GM19351 (cell line): Measurements from ENCODE around the gene CRIP2.

Source experiments
- ATAC-seq: cut with Tn5 transposase; IDR thresholded peaks from one replicate; pipeline ENCODE4 v1.9.1; 2021; ENCODE audit warnings: mild to moderate bottlenecking, moderate library complexity; ENCODE audit not compliant: unreplicated experiment

The CRIP2 gene, protein sequence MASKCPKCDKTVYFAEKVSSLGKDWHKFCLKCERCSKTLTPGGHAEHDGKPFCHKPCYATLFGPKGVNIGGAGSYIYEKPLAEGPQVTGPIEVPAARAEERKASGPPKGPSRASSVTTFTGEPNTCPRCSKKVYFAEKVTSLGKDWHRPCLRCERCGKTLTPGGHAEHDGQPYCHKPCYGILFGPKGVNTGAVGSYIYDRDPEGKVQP

DNA sequence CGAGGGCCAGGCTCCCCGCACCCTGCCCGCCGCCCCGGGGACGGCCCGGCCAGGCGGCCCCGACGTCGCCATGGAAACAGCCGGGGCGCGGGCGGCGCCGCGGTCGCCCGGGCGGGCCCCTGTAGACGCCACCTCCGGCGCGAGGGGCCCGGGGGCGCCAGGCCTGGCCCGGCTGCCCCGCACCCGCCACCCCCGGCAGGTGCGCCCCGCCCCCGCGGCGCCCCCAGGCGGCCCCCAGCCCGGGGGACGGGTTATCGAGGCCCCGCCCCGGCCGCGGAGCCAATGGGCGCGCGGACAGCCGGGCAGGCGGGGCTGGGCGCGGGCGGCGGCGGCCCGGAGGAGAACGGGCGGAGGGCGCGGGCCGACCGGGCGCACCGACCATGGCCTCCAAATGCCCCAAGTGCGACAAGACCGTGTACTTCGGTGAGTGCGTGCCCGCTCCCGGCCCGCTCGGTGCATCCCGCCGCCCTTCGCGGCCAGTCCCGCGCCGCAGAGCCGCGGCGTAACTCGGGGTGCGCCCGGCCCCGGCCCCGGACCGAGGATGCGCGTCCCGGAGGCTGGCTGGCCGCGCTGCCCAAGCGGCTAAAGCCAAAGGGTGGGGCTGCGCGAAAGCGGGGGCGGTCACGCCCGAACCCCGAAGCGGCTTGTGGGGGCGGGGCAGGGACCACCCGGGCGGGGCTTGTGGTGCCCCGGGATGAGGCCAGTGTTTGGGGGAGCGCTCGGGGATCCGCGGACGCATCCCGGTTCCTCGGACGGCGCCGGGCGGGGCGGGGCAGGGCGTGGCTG, at the start of gene CRIP2:
Gene CRIP2, plus strand, starts transcription at position 339 of the 786 bp plus-strand sequence. Its CDS starts 42 bp downstream, at position 381.
- no peak for ATAC-seq

DNA sequence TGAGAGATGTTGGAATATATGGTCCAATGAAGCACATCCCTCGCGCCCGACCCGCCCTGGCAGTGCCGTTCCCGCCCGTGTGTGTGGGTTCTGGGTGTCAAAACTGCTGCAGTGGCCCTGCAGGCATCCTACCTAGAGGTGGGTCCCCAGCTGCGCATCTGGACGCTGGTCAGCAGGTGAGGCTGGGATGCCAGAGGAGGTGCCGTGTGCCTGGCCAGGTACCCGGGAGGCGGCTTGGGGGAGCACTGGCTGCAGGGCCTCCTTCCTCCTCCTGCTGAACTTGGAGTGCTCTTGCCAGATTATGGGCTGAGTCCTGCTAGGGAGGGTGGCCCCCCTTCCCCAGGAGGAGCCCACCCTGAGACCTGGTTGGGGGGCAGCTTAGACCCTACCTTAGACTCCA, 49.8 kb upstream of the CRIP2 start:
- no peak for ATAC-seq

DNA sequence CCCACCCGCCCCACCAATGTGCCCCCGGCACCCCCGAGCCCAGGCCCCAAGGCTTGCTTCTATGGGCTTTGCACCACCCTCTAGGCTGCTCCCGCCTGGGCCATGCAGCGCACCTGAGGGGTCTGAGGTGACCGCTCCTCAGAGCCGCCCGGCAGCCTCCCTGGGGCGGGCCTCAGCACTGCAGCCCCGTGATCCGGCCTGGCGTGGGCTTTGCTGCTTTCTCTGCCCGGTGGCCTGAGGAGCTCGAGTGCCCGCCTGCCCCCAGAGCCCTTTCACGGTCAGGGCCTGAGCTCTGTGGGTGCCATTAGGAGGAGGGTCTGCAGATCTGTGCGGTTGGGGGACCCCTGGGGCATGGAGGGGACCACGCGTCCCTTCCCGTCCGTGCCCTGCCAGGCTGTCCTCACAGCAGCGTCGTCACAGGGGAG, 48.8 kb upstream of the CRIP2 start:
- no peak for ATAC-seq

DNA sequence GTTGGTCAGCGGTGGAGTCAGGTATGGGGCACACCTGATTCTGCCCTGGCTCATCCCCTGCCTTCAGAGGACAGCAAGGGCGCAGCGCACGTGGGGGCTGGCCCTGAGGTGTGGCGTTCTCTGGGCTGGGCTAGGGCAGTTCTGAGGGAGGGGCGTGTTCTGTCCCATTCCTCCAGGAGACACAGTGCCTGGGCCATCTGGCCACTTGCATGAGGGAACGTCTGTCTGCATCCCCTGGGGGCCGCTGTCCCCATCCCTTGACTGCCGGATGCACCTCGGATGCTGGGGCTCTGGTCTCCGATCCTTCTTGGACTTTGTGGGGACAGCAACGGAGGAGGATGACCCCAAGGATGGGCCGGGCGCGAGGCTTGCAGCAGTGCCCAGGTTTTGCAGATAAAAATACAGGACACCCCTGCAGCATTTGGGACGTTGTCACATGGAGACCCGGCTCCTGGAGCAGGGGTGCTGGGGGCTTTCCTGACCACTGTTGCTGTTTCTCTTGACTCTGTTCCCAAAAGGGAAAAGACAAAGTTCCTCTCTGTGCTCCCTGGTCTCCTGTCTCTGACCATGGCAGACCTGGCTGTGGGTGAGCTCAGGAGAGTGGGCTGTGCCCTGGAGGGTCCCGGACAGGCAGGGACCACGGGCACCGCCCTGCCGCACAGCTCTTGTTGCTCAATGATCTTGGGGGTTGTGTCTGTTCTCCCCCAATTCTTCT, 48.0 kb upstream of the CRIP2 start:
- no peak for ATAC-seq

DNA sequence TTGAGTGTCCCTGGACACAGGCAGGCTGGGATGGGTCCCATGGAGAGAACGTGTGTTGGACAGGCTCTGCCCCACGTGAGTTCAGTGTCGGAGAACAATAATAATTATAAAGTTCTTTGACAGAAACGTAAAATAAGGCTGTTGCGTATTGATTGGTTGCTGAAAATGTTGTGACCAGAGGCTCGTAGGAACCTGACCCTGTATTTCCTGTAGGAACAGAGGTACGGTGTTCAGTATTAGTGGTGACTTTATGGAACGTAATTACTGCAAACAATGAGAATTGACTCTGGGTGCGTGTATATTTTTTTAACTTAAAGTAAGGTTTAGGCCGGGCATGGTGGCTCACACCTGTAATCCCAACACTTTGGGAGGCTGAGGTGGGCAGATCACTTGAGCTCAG, 47.2 kb upstream of the CRIP2 start:
- ATAC-seq = no peak

DNA sequence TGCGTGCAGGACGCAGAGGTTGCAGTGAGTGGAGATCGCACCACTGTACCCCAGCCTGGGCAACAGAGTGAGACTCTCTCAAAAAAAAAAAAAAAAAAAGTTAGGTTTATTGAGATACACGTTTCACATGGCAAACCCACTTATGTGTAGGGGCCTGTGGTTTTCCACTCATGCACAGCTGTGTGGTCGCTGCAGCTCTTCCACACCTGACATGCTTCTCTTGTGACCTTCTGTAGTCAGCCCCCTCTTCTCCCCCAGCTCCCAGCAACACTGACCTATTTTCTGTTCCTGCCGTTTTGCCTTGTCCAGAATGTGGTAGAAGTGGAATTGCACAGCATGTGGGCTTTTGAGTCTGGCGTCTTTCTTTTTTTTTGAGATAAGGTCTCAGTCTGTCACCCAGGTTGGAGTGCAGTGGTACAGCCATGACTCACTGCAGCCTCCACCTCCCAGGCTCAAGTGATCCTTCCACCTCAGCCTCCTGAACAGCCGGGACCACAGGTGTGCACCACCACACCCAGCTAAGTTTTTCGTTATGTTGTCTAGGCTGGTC, 46.6 kb upstream of the CRIP2 start:
- no peak for ATAC-seq

DNA sequence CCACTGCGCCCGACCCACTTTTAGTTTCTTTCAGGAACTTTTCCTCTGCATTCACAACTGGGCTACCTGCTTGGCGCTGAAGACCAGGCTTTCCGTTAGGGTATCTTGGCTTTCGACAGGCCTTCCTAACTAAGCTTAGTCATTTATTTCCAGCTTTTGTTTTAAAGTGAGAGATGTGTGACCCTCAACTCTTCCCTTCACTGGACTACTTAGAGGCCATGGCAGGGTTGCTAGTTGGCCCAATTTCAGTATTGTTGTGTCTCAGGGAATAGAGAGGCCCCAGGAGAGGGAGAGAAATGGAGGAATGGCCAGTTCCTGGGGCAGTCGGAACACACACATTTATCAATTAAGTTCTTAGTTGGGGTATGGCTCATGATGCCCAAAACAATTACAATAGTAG, 44.6 kb upstream of the CRIP2 start:
- ATAC-seq = no peak

DNA sequence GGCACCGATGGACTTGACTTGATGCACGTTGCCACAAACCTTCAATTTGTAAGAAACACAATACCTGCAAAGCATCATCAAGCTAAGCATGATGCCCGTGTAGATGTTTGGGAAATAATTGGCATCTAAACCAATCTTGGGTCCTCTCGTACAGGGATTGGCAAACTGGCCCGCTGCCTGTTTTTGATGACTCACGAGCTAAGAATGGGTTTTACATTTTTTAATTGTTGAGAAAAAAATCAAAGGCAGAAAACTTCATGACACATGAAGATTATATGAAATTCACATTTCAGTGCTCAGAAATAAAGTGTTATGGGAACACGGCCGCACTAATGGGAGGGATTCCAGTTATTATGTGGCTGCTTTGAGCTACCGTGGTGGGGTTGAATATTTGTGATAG, 44.1 kb upstream of the CRIP2 start:
- no peak for ATAC-seq

DNA sequence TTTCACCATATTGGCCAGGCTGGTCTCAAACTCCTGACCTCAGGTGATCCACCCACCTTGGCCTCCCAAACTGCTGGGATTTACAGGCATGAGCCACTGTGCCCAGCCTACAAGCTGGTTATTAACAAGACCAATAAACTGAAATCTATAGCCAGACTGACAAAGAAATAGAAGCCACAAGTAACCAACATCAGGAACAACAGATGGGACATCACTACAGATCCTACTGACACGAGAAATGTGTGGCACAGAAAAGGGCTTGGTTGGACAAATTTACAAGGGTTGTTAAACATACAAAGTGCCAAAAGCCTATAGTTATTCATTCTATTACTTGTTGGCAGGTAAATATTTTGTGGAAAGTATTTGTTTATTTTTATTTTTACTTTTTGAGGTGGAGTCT, 43.4 kb upstream of the CRIP2 start:
- ATAC-seq = no peak

DNA sequence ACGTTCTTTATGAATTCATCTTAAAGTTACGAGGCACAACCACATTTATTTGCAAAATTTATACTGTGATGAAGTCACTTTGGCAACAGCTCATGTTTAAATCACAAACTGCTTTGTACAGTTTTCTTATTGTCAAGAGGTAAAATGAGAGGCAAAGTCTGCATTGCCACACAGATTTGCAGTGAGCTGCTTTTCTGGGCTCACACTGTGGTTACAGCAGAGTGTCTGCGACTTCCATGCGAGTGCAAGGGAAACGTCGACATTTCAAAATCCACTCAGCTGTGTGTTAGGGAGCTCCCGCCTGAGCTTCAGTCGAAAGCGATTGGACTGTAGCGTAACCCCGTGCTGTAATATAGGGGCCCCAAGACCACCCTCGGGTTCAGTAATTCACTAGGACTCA, 42.0 kb upstream of the CRIP2 start:
- ATAC-seq = no peak

DNA sequence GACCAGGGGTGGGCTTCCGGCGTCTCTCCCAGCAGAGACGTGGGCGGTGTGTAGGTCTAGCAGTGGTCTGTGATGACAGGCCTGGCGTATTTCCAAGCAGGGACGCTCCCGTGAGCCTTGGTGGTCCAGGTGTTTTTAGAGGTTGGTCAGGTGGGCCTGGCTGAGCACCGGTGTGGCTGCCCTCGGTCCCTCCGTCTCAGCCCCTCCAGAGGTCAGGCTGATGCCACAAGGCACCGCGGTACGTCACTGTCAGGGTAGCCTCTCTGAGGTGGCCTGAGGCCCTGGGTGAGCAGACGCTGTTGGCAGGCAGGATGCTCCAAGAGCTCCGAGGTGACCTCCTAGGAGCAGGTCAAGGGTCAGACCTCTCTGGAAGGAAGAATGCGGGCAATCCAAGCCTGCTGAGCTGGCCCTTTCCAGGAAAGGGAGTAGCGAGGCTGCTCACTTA, 41.4 kb upstream of the CRIP2 start:
- no peak for ATAC-seq

DNA sequence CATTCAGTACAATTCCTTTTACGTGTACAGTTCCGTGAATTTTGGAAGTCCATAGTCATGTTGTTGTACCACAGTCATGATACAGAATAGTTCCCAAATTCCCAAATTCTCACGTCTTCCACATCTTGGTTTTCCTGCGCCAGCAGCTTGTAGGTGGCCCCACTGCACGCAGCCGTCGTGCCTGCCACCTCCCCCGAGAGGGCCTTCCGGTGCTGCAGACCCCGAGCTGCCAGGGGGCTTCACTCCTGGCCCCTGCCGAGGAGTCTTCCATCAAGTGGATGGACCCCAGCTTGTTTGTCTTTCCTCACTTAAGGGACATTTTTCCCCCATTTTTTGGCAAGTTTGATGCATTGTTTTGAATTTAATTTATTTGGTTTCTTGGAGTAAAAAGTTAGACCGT, 38.2 kb upstream of the CRIP2 start:
- no peak for ATAC-seq

DNA sequence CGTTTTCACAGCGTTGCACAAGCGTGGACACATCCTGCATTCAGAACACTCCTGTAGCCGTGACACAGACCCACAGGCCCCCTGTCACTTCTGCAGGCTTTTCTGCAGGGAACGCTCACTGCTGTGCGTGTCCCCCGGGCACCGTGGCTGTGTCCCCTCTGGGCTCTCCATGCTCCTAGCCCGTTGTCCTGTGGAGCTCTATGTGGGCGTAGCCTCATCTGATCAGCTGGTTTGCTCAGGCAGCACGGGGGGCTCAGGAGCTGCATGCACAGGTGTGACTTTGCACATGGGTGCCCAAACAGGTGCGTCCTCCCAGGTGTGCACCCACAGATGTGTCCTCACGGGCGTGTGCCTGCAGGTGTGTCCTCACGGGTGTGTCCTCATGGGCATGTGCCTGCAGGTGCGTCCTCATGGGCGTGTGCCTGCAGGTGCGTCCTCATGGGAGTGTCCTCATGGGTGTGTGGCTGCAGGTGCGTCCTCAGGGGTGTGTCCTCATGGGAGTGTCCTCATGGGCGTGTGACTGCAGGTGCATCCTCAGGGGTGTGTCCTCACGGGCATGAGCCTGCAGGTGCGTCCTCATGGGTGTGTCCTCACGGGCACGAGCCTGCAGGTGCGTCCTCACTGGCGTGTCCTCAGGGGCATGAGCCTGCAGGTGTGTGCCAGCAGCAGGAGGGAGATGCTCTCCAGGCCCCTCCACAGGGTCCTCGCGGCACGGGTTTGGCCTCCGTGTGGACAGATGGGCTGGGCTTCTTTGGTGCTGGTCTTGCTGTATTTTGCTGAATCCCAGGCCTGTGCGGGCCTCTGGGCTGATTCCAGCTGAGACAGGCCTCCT, 37.5 kb upstream of the CRIP2 start:
- ATAC-seq = no peak

DNA sequence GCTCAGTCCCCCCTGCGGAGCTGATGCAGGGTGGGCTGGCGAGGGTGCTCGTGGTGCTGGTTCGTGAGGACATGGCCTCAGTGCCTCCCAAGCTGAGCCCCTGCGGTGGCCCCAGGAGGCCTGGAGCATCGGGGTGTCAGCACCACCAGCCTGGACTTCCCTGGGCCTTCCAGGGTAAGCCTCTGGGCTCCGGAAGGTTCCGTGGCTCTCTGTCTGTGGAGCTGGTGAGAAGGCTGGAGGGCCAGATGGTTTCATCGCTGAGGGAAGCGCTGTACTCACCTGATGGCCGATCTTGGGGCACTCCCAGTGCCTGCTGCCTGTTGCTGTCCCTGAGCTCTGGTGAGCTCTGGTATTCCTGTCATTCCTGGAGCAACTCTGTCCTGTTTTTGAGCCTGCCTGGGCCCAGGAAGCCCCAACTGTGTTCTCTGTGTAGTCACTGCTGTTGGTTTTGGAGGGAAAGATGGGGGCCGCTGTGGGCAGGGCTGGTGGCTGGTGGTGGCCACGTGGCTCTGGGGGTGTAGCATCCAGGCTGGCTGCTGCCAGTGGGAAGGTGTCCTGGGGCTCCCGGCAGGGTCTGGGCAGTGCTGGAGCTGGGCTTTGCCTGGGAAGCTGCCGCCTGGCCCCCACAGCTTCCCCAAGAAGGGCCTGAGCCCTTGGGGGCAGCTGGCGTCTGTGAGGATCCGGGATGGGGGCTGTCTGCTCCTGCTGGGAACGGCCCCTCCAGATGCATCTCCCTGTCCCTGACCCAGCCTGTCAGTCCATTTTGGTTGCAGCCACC, 36.7 kb upstream of the CRIP2 start:
- ATAC-seq = no peak

DNA sequence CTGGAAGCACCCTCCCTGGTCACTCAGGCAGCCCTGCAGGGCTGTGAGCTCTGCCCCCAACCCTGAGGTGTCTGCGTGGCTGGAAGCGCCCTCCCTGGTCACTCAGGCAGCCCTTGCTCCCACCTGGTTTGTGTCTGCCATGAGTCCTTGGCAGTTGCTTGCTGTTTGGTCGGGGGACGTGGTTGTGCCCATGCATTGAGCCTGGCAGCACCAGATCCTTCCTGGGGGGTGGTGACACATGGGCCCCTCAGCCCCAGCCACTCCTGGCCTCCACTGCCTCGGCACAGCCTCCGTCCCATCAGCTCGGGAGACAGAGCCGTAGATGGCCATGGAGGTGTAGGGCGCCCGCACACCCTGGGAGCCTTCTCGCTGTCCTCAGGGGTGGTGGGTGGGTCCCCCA, 35.4 kb upstream of the CRIP2 start:
- no peak for ATAC-seq

DNA sequence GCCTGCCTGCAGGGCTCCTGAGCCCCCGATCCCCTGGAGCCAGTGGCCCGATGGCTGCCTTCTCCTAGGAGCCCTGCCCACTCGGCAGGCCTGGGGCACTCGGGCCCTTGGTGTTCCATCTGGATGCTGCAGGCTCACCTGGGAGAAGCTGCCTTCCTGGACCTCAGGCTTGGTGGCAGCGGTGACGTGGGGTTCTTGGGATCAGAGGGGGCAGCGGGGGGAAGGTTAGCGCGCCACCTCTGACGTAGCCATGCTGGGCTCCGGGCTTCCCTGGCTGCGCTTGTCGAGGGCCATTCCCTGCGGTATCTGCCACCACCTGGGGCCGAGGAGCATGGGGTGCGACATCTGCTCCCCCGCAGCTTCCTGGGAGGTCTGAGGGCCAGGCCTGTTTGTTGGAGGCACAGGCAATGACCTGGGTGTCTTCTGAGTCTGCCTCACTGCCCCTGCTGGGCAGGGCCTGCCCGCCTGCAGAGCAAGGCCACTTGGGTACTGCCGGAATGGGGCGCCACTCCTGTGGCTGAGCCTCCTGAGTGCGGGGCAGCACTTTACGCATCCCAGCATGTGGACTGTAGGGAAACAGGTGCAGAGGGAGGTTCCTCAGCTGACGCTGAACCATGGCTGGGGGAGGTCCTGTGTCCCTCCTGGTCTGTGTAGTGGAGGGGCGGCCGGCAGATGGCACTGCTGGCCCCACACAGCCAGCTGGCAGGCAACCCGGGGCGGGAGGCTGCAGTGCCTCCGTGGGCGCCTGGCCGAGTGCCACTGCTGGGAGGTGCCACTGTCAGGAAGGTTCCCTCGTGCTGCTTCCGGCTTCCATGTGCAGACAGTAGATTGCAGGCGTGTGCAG, 34.7 kb upstream of the CRIP2 start:
- no peak for ATAC-seq

DNA sequence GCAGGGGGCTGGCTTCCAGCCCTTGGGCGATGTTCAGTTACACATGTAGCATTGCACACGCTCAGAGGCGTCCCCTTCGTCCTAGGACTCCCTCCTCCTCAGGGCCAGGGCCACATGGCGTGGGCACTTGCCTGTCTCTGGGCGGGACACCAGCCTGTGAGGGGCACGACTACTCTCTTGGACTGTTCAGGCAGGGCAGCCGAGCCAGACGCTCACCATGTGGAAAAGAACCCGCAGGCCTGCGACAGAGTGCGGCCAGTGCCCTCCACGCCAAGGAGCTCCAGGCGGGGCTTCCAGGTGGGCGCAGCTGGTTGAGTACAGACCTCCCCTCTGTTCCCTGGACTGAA, 34.1 kb upstream of the CRIP2 start:
- ATAC-seq = no peak

DNA sequence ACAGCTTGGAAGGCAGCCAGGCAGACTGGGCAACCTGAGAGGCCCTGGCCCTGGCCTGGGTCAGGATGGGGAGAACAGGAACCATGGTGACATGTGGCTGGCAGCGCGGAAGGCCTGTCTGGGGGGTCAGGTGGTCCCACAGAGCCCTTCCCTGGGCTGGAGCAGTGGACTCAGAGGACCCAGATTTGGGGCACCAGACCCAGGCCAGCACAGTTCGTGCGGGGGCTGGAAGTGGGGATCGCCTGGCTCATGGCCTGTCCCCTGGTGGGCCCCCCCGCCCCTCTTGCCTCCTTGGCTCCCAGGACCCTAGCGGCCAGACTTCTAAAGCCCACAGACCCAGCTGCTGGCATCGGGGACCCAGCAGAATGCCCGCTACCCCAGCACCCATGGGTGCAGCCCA, 33.6 kb upstream of the CRIP2 start:
- no peak for ATAC-seq

DNA sequence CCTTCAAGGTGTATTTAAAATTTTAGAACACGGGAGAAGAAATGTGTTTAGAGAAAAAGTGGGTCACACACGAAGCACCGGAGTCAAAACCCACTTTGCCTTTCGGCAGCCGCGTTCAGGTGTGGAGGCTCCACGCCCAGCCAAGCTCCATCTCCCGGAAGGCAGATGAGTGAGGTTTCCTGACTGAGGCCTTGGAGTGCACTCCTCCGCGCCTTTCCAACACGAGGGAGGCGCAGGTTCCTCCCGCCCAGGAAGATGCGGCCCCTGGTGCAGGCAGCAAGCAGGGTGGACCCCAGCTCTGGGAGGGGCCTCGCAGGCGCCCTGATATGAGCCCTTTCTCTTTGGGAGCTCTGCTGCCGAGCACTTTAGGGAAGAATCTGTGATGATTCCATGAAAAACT, 32.5 kb upstream of the CRIP2 start:
- ATAC-seq = no peak
